Neutrophil (primary cell): ENCODE measurements around the gene KLHL1.

ENCODE experiments used
- H3K27ac ChIP-seq: fragments of 200-600 bp; sonication (generic); 2 replicates; pipeline ENCODE4 v1.5.1; 2016; ENCODE audit warnings: mild to moderate bottlenecking, moderate library complexity
- H3K27me3 ChIP-seq: fragments of 200-600 bp; sonication (generic); 2 replicates; pipeline ENCODE4 v1.6.0; 2016; ENCODE audit warnings: mild to moderate bottlenecking
- H3K36me3 ChIP-seq: fragments of 200-600 bp; sonication (generic); 2 replicates; pipeline ENCODE4 v1.5.1; 2017
- H3K4me1 ChIP-seq, 2 experiments: fragments of 200-600 bp in 1 of 2; sonication (generic) in 1 of 2; 1 replicate in 1 of 2; 2 replicates in 1 of 2; pipeline versions ENCODE4 v1.5.1 to v1.6.1; 2013 to 2016; ENCODE audit warnings: low read depth in 1 of 2, low read length in 1 of 2, mild to moderate bottlenecking in 1 of 2, moderate library complexity in 1 of 2; ENCODE audit not compliant: control insufficient read depth in 1 of 2, insufficient read depth in 1 of 2
- H3K4me3 ChIP-seq, 2 experiments: fragments of 200-600 bp in 1 of 2; sonication (generic) in 1 of 2; 1 replicate in 1 of 2; 2 replicates in 1 of 2; pipeline ENCODE4 v1.5.1; 2013 to 2016; ENCODE audit warnings: low read depth in 1 of 2, low read length in 1 of 2, mild to moderate bottlenecking in 1 of 2, moderate library complexity in 1 of 2
- H3K9me3 ChIP-seq: fragments of 200-600 bp; sonication (generic); 2 replicates; pipeline ENCODE4 v1.5.1; 2016
- CTCF ChIP-seq: fragments of 200-600 bp; sonication (generic); IDR thresholded peaks from 2 replicates; pipeline ENCODE4 v1.5.1; 2016; ENCODE audit warnings: antibody characterized with exemption

The KLHL1 gene

GRCh38 chr13:69872321-69873047, 235.8 kb downstream of the KLHL1 start:
- Histone ChIP-seq H3K27ac (no peak overlapping the region), H3K4me1 (no peaks in the 10 kb centered on the region), H3K36me3 (no peaks in the 10 kb centered on the region), H3K27me3 (no peaks in the 10 kb centered on the region), H3K4me3 (no peak overlapping the region), H3K9me3 (no peaks in the 10 kb centered on the region)
- TF ChIP-seq CTCF = no peak

GRCh38 chr13:69866555-69866954, 241.7 kb downstream of the KLHL1 start:
- Histone ChIP-seq H3K4me3 (no peak overlapping the region), H3K27ac (no peak overlapping the region), H3K27me3 (no peaks in the 10 kb centered on the region), H3K9me3 (no peaks in the 10 kb centered on the region), H3K36me3 (no peaks in the 10 kb centered on the region), H3K4me1 (no peaks in the 10 kb centered on the region)
- TF ChIP-seq CTCF = no peak

- H3K27me3 ChIP-seq = no peaks in the 10 kb centered on the region
- no peak for TF ChIP-seq CTCF
- no peaks in the 10 kb centered on the region for H3K9me3 ChIP-seq
- H3K4me3 ChIP-seq = no peak overlapping the region
- H3K4me1 ChIP-seq = no peaks in the 10 kb centered on the region
- no peaks in the 10 kb centered on the region for H3K36me3 ChIP-seq
- H3K27ac ChIP-seq = no peak overlapping the region
Observed at GRCh38 chr13:69857183-69857821, 250.9 kb downstream of the KLHL1 start.

- H3K36me3 ChIP-seq = no peaks in the 10 kb centered on the region
- no peaks in the 10 kb centered on the region for H3K27me3 ChIP-seq
- no peak overlapping the region for H3K4me3 ChIP-seq
- no peaks in the 10 kb centered on the region for H3K4me1 ChIP-seq
- no peak overlapping the region for H3K27ac ChIP-seq
- H3K9me3 ChIP-seq = no peaks in the 10 kb centered on the region
- TF ChIP-seq CTCF = no peak
Observed at GRCh38 chr13:69856331-69856730, 251.9 kb downstream of the KLHL1 start.

- Histone ChIP-seq H3K4me1 (no peaks in the 10 kb centered on the region), H3K27ac (no peak overlapping the region), H3K27me3 (no peaks in the 10 kb centered on the region), H3K9me3 (no peaks in the 10 kb centered on the region), H3K36me3 (no peaks in the 10 kb centered on the region), H3K4me3 (no peak overlapping the region)
- no peak for TF ChIP-seq CTCF
Observed at GRCh38 chr13:69828527-69828926, 279.7 kb downstream of the KLHL1 start.
